B cell (primary cell): ENCODE measurements around the gene HTR7.

Source experiments
- CTCF ChIP-seq: fragments of 200-600 bp; IDR thresholded peaks from one replicate; pipeline ENCODE4 v1.8.0; 2022; ENCODE audit warnings: antibody characterized with exemption, mild to moderate bottlenecking
- EZH2 ChIP-seq: IDR thresholded peaks from 2 replicates; pipeline ENCODE4 v1.6.1; 2012; ENCODE audit warnings: borderline replicate concordance, low read depth, mild to moderate bottlenecking, moderate library complexity, low read length; ENCODE audit not compliant: insufficient read depth, poor library complexity, severe bottlenecking

- TF ChIP-seq CTCF, result no peak
- no peak for TF ChIP-seq EZH2
Observed at GRCh38 chr10:90887555-90887954, 29.7 kb upstream of the HTR7 start.
